ENCODE results near the gene GRK6. TPM values are rescaled to one million over a fixed set of nuclear protein-coding genes. Genes with fewer than 3 reads are reported as not detected.

GRK6 gene
- total and polyA plus RNA-seq, 9 of the 15 experiments (the other 6 are each of a cell fraction or from before 2014, with no cell fraction given), result 0.63 to 122 (median 44.5) TPM

- TF ChIP-seq UBTF (IDR thresholded peaks at IDR 0.05; ENCODE audit: borderline replicate concordance in 1 of 2, low read depth in 2 of 2, low read length in 2 of 2) (peak in 1 of 2 experiments; percentile 62; a peak in 1 of 4 replicates), GTF2A2 (tag; IDR thresholded peaks at IDR 0.05) (peak; percentile 41; the same call in 1 of the 2 replicates), CXXC5 (CRISPR knock-in tag; IDR thresholded peaks at IDR 0.05) (peak; percentile 74), EGR1 (conservative IDR thresholded peaks at IDR 0.05) (no peak), HDAC8 (tag; IDR thresholded peaks at IDR 0.05) (peak; percentile 89), SRSF7 (optimal IDR thresholded peaks at IDR 0.05; ENCODE audit: low read depth, low read length) (no peak), ZNF766 (CRISPR knock-in tag; conservative IDR thresholded peaks at IDR 0.05) (peak; percentile 50; the same call in 1 of the 2 replicates), ZC3H11A (IDR thresholded peaks at IDR 0.05; ENCODE audit: low read depth, low read length) (no peak), TRIM28 (IDR thresholded peaks at IDR 0.05) (no peak), ZBTB33 (CRISPR knock-in tag; IDR thresholded peaks at IDR 0.05) (no peak), HINFP (tag; conservative IDR thresholded peaks at IDR 0.05; ENCODE audit: low read depth) (peak; percentile 48; the same call in 1 of the 2 replicates), MIER1 (IDR thresholded peaks at IDR 0.05; ENCODE audit: low read depth) (no peak; the same call in none of the 2 replicates), TOE1 (IDR thresholded peaks at IDR 0.05; ENCODE audit: borderline replicate concordance) (peak; percentile 68), TOE1 (CRISPR knock-in tag; IDR thresholded peaks at IDR 0.05; ENCODE audit: borderline replicate concordance, low read depth) (no peak), ZBTB49 (CRISPR knock-in tag; IDR thresholded peaks at IDR 0.05; ENCODE audit: borderline replicate concordance) (no peak), ZBTB2 (IDR thresholded peaks at IDR 0.05) (peak; percentile 85)
These were observed 47.3 kb upstream of the GRK6 start (continued) for GRCh38 chr5:177378884-177379883.

Data from K562 (cell line).